Hepatocyte (in vitro differentiated cells): ENCODE data around the gene LRRFIP1. TPM values are rescaled to one million over a fixed set of nuclear protein-coding genes. Genes with fewer than 3 reads are reported as not detected.
"Not testable (repeated sequence)": the region's sequence is repeated elsewhere in the genome, so short reads cannot be mapped to it uniquely, and the experiment has no call there.

Experiments
- DNase-seq: peaks from one replicate; pipeline ENCODE4 v3.0.0-alpha.2; 2016; ENCODE audit warnings: low spot score
- H2AFZ ChIP-seq: fragments of 200-600 bp; sonication (generic); 2 replicates; pipeline ENCODE4 v1.6.0; 2016; ENCODE audit warnings: antibody characterized with exemption, mild to moderate bottlenecking
- H3K27ac ChIP-seq: fragments of 200-600 bp; sonication (generic); 2 replicates; pipeline ENCODE4 v1.5.1; 2016; ENCODE audit warnings: mild to moderate bottlenecking
- H3K27me3 ChIP-seq: fragments of 200-600 bp; sonication (generic); 2 replicates; pipeline ENCODE4 v1.6.1; 2016
- H3K36me3 ChIP-seq: fragments of 200-600 bp; sonication (generic); replicated peaks from 2 replicates; pipeline ENCODE4 v1.5.1; 2016; ENCODE audit warnings: low read depth; ENCODE audit not compliant: insufficient read depth
- H3K4me1 ChIP-seq: fragments of 200-600 bp; sonication (generic); 2 replicates; pipeline ENCODE4 v1.5.1; 2016; ENCODE audit warnings: mild to moderate bottlenecking, moderate library complexity; ENCODE audit not compliant: insufficient read depth
- H3K4me2 ChIP-seq: fragments of 200-600 bp; sonication (generic); 2 replicates; pipeline ENCODE4 v1.6.0; 2016
- H3K4me3 ChIP-seq: fragments of 200-600 bp; sonication (generic); 2 replicates; pipeline ENCODE4 v1.5.1; 2016; ENCODE audit warnings: mild to moderate bottlenecking
- H3K79me2 ChIP-seq: fragments of 200-600 bp; sonication (generic); 2 replicates; pipeline ENCODE4 v1.6.0; 2017; ENCODE audit warnings: mild to moderate bottlenecking
- H3K9me2 ChIP-seq: fragments of 200-600 bp; sonication (generic); replicated peaks from 2 replicates; pipeline ENCODE4 v1.6.0; 2017; ENCODE audit warnings: mild to moderate bottlenecking; ENCODE audit not compliant: insufficient read depth
- H3K9me3 ChIP-seq: fragments of 200-600 bp; sonication (generic); 2 replicates; pipeline ENCODE4 v1.5.1; 2016; ENCODE audit warnings: low read depth, mild to moderate bottlenecking
- H4K20me1 ChIP-seq: fragments of 200-600 bp; sonication (generic); 2 replicates; pipeline ENCODE4 v1.6.0; 2016; ENCODE audit warnings: mild to moderate bottlenecking; ENCODE audit not compliant: insufficient read depth, poor library complexity, severe bottlenecking
- EZH2 ChIP-seq: fragments of 200-600 bp; sonication (generic); IDR thresholded peaks from 2 replicates; pipeline ENCODE4 v1.6.1; 2016; ENCODE audit warnings: antibody characterized with exemption, mild to moderate bottlenecking, borderline replicate concordance
- EZH2phosphoT487 ChIP-seq: fragments of 200-600 bp; sonication (generic); IDR thresholded peaks from one replicate; pipeline ENCODE4 v1.6.1; 2018; ENCODE audit warnings: antibody characterized with exemption, mild to moderate bottlenecking, low read depth, moderate library complexity; ENCODE audit not compliant: unreplicated experiment, severe bottlenecking
- WGBS: methylation state at CpG from one replicate; pipeline ENCODE4 v1.1.6; 2016; ENCODE audit warnings: low lambda C conversion rate; ENCODE audit errors: missing lambda C conversion rate; 5-methylcytosine and 5-hydroxymethylcytosine counted together
- polyA plus RNA-seq: library from polyadenylated mRNA; unstranded; fragments of >200 nt; fragmentation: Nextera tagmentation; extraction: Ambion mirVana; gene quantifications from 2 replicates; pipeline ENCODE4 v1.2.1, GENCODE V29; 2016
- total RNA-seq: library from RNA; depleted of rRNA; stranded (reverse); fragments of >200 nt; gene quantifications from 2 replicates; pipeline ENCODE4 v1.2.3, GENCODE V29; 2014
- TF ChIP-seq, protein P1 (sequence below): fragments of 200-600 bp; sonication (generic); IDR thresholded peaks from 2 replicates; pipeline ENCODE4 v1.5.1; 2016; ENCODE audit warnings: antibody characterized with exemption, mild to moderate bottlenecking; ENCODE audit not compliant: poor library complexity

The LRRFIP1 gene
- total and polyA plus RNA-seq, 2 experiments from 2014 or later: 42.7 to 64.1 TPM

DNA sequence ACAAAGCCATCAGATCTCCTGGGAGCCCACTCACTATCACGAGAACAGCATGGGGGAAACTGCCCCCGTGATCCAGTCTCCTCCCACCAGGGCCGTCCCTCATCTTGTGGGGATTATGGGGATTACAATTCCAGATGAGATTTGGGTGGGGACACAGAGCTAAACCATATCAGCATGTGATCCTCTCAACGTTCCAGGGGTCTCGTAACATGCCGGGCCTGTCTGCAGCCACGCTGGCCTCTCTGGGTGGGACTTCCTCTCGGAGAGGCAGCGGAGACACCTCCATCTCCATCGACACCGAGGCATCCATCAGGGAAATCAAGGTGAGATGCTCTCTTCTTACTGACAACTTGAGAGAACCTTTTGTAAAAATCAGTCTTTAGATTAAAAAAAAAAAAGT is 121.6 kb downstream of the LRRFIP1 start:
- no peak for TF ChIP-seq EZH2
- TF ChIP-seq, protein P1, sequence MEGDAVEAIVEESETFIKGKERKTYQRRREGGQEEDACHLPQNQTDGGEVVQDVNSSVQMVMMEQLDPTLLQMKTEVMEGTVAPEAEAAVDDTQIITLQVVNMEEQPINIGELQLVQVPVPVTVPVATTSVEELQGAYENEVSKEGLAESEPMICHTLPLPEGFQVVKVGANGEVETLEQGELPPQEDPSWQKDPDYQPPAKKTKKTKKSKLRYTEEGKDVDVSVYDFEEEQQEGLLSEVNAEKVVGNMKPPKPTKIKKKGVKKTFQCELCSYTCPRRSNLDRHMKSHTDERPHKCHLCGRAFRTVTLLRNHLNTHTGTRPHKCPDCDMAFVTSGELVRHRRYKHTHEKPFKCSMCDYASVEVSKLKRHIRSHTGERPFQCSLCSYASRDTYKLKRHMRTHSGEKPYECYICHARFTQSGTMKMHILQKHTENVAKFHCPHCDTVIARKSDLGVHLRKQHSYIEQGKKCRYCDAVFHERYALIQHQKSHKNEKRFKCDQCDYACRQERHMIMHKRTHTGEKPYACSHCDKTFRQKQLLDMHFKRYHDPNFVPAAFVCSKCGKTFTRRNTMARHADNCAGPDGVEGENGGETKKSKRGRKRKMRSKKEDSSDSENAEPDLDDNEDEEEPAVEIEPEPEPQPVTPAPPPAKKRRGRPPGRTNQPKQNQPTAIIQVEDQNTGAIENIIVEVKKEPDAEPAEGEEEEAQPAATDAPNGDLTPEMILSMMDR: no peak
- no peak for TF ChIP-seq EZH2phosphoT487
- Histone ChIP-seq H3K4me3 (no peak overlapping the region), H3K4me1 (peaks cover 7% of the 10 kb centered on the region), H2AFZ (no peak overlapping the region), H3K36me3 (no peaks in the 10 kb centered on the region), H3K9me3 (no peaks in the 10 kb centered on the region), H3K79me2 (peaks cover 14% of the 10 kb centered on the region), H3K9me2 (no peaks in the 10 kb centered on the region), H3K4me2 (no peak overlapping the region), H4K20me1 (no peaks in the 10 kb centered on the region), H3K27ac (no peak overlapping the region), H3K27me3 (no peaks in the 10 kb centered on the region)
- WGBS: 89% methylated on average over 11 of the region's 11 CpGs
- no peak for DNase-seq

DNA sequence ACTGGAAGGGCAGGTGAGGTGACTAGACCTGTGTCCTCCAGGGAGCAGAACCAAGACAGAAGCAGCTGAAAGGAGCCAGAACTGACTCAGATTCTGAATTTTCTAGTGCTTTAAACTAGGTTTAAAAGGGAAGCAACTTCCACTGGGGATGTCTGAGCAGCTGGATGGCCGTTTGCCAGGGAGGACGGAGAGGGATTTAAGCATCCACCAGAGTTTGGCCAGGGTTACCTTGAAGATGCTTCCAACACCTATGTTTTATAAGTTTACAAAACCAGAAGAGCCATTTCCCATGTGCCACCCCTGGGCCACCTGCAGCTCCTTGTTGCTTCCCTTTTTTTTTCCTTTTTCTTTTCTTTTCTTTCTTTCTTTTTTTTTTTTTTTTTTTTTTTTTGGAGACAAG is 122.6 kb downstream of the LRRFIP1 start:
- H3K4me1 ChIP-seq: peaks cover 7% of the 10 kb centered on the region
- TF ChIP-seq, protein P1: no peak
- TF ChIP-seq EZH2phosphoT487: no peak
- peaks cover 14% of the 10 kb centered on the region for H3K79me2 ChIP-seq
- no peak overlapping the region for H3K27ac ChIP-seq
- no peaks in the 10 kb centered on the region for H4K20me1 ChIP-seq
- DNase-seq: no peak
- no peak overlapping the region for H2AFZ ChIP-seq
- no peaks in the 10 kb centered on the region for H3K27me3 ChIP-seq
- WGBS: 92% methylated on average over 2 of the region's 2 CpGs
- H3K4me2 ChIP-seq: no peak overlapping the region
- no peaks in the 10 kb centered on the region for H3K9me3 ChIP-seq
- H3K4me3 ChIP-seq: no peak overlapping the region
- no peaks in the 10 kb centered on the region for H3K9me2 ChIP-seq
- H3K36me3 ChIP-seq: no peaks in the 10 kb centered on the region

DNA sequence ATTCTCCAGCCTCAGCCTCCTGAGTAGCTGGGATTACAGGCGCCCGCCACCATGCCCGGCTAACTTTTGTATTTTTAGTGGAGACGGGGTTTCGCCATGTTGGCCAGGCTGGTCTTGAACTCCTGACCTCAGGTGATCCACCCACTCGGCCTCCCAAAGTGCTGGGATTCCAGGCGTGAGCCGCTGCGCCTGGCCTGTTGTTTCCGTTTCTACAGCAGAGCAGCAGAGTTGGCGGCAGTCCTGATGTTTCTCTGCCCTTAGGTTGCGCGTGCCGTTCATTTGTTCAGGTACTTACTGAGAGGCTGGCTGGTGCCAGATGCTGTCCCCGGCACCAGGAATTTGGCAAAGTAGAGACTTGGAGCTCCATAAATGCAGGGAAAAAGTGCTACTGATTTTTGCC is 123.1 kb downstream of the LRRFIP1 start:
- not testable (repeated sequence) for H3K36me3 ChIP-seq, H3K9me3 ChIP-seq, H3K4me2 ChIP-seq, DNase-seq, H3K9me2 ChIP-seq, H3K27ac ChIP-seq, H2AFZ ChIP-seq, H4K20me1 ChIP-seq, H3K27me3 ChIP-seq, H3K4me1 ChIP-seq, H3K4me3 ChIP-seq
- peaks cover 12% of the 10 kb centered on the region for H3K79me2 ChIP-seq
- WGBS: 98% methylated on average over 15 of the region's 15 CpGs

DNA sequence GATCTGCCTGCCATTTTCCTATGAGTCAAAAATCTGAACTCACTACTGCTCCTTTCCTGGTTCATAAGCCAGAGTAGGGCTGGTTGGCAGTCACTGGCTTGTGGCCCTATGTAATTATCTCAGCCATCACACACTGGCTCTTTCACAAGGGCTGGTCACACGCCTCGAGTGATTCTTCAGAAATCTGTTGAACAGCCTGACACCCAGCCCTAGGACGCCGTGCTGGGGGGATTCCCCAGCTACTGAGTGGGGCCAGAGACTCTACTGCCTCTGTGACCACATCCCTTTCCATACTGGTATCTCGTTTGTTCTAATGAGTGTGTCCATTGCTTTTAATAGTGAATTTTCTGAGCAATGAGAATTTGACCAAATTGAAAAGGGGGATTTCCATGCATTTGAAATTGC is 125.4 kb downstream of the LRRFIP1 start:
- no peaks in the 10 kb centered on the region for H3K27me3 ChIP-seq
- H3K4me1 ChIP-seq: no peaks in the 10 kb centered on the region
- H3K9me2 ChIP-seq: no peaks in the 10 kb centered on the region
- TF ChIP-seq, protein P1: no peak
- TF ChIP-seq EZH2phosphoT487 (no peak), EZH2 (no peak)
- WGBS: 91% methylated on average over 5 of the region's 5 CpGs
- no peak overlapping the region for H3K4me3 ChIP-seq
- H3K9me3 ChIP-seq: no peaks in the 10 kb centered on the region
- DNase-seq: no peak
- H4K20me1 ChIP-seq: no peaks in the 10 kb centered on the region
- H2AFZ ChIP-seq: no peak overlapping the region
- H3K36me3 ChIP-seq: no peaks in the 10 kb centered on the region
- H3K4me2 ChIP-seq: no peak overlapping the region
- no peak overlapping the region for H3K27ac ChIP-seq
- H3K79me2 ChIP-seq: no peaks in the 10 kb centered on the region
